B cell (primary cell): Measurements from ENCODE around the gene PARD3B. TPM values are rescaled to one million over a fixed set of nuclear protein-coding genes. Genes with fewer than 3 reads are reported as not detected.

ENCODE experiments used
- ATAC-seq: fragments of 200-7000 bp; cut with Tn5 transposase; one replicate; pipeline ENCODE4 v1.10.0; 2021; ENCODE audit warnings: low read depth, mild to moderate bottlenecking, moderate number of reproducible peaks, moderate library complexity
- CTCF ChIA-PET: fragments of 350-600 bp; sonication (Branson Sonifier 250); formaldehyde crosslinking; loops from one replicate; lab custom pipeline; 2021; ENCODE audit warnings: antibody characterized with exemption, inconsistent platforms; lab: Charles Lee
- POLR2A ChIA-PET: fragments of 350-600 bp; sonication (Branson Sonifier 250); formaldehyde crosslinking; loops from one replicate; lab custom pipeline; 2021; ENCODE audit warnings: antibody characterized with exemption; lab: Charles Lee
- DNase-seq: peaks from one replicate; pipeline ENCODE4 v3.0.0; 2013
- H2AFZ ChIP-seq: 2 replicates; pipeline ENCODE4 v1.6.1; 2012; ENCODE audit warnings: mild to moderate bottlenecking, low read depth, low read length; ENCODE audit not compliant: insufficient read depth, poor library complexity, severe bottlenecking
- H3K27ac ChIP-seq, 2 donors: 1 replicate in 1 of 2; 2 replicates in 1 of 2; pipeline ENCODE4 v1.5.1; 2012 to 2013; ENCODE audit warnings: low read length in 2 of 2, mild to moderate bottlenecking in 2 of 2, moderate library complexity in 1 of 2
- H3K27me3 ChIP-seq, 4 experiments: fragments of 200-600 bp in 1 of 4; sonication (generic) in 1 of 4; replicated peaks in 1 of 4; 1 replicate in 2 of 4; 2 replicates in 2 of 4; pipeline versions ENCODE4 v1.6.1 to v1.7.0; 2013 to 2016; ENCODE audit warnings: low read length in 3 of 4, mild to moderate bottlenecking in 2 of 4, mixed read lengths in 1 of 4, moderate library complexity in 1 of 4; ENCODE audit not compliant: insufficient read depth in 4 of 4, control insufficient read depth in 3 of 4; ENCODE audit errors: control extremely low read depth in 1 of 4
- H3K36me3 ChIP-seq, 2 experiments: replicated peaks in 1 of 2; 1 replicate in 1 of 2; 2 replicates in 1 of 2; pipeline versions ENCODE4 v1.6.1 to v1.7.1; 2013; ENCODE audit warnings: low read length in 1 of 2; ENCODE audit not compliant: insufficient read depth in 2 of 2, control insufficient read depth in 1 of 2; ENCODE audit errors: control extremely low read depth in 1 of 2, extremely low read depth in 1 of 2
- H3K4me1 ChIP-seq, 2 donors: fragments of 200-600 bp in 1 of 2; sonication (generic) in 1 of 2; 1 replicate in 1 of 2; 2 replicates in 1 of 2; pipeline versions ENCODE4 v1.5.1 to v1.6.1; 2013 to 2017; ENCODE audit warnings: low read length in 2 of 2; ENCODE audit not compliant: control insufficient read depth in 2 of 2, insufficient read depth in 2 of 2
- H3K4me2 ChIP-seq: replicated peaks from 2 replicates; pipeline ENCODE3; 2012; ENCODE audit warnings: mild to moderate bottlenecking, low read depth, low read length; ENCODE audit not compliant: poor library complexity, severe bottlenecking
- H3K4me3 ChIP-seq, 5 experiments: fragments of 200-600 bp in 1 of 5; sonication (generic) in 1 of 5; 1 replicate in 3 of 5; 2 replicates in 2 of 5; pipeline versions ENCODE4 v1.5.1 to v1.7.0; 2011 to 2016; ENCODE audit warnings: low read length in 4 of 5, mild to moderate bottlenecking in 4 of 5, low read depth in 2 of 5, control low read depth in 1 of 5, moderate library complexity in 1 of 5; ENCODE audit not compliant: insufficient read depth in 1 of 5; ENCODE audit errors: control extremely low read depth in 1 of 5, extremely low read depth in 1 of 5
- H3K79me2 ChIP-seq: fragments of 200-600 bp; sonication (generic); one replicate; pipeline ENCODE4 v1.6.0; 2016; ENCODE audit warnings: low read length; ENCODE audit not compliant: control insufficient read depth, insufficient read depth
- H3K9ac ChIP-seq: fragments of 200-600 bp; sonication (generic); 2 replicates; pipeline ENCODE4 v1.6.1; 2017; ENCODE audit warnings: mild to moderate bottlenecking, low read length, moderate library complexity
- H3K9me3 ChIP-seq, 3 donors: one replicate each; pipeline versions ENCODE4 v1.6.1 to v1.7.1; 2013; ENCODE audit warnings: low read length in 2 of 3; ENCODE audit not compliant: control insufficient read depth in 2 of 3, insufficient read depth in 1 of 3; ENCODE audit errors: control extremely low read depth in 1 of 3
- H4K20me1 ChIP-seq: 2 replicates; pipeline ENCODE4 v1.6.0; 2012; ENCODE audit warnings: mild to moderate bottlenecking, low read length; ENCODE audit not compliant: insufficient read depth, control insufficient read depth, poor library complexity, severe bottlenecking
- H3K27ac Mint-ChIP-seq: one replicate; pipeline ENCODE4 v1.8.0; 2021; ENCODE audit warnings: mixed read lengths
- H3K27me3 Mint-ChIP-seq: one replicate; pipeline ENCODE4 v1.8.0; 2021; ENCODE audit warnings: mixed read lengths
- H3K4me1 Mint-ChIP-seq: one replicate; pipeline ENCODE4 v1.8.0; 2021; ENCODE audit warnings: mixed read lengths
- H3K4me3 Mint-ChIP-seq: one replicate; pipeline ENCODE4 v1.8.0; 2021; ENCODE audit warnings: mixed read lengths
- H3K9me3 Mint-ChIP-seq: one replicate; pipeline ENCODE4 v1.8.0; 2022; ENCODE audit warnings: mixed read lengths; ENCODE audit not compliant: insufficient read depth
- EZH2 ChIP-seq: IDR thresholded peaks from 2 replicates; pipeline ENCODE4 v1.6.1; 2012; ENCODE audit warnings: borderline replicate concordance, low read depth, mild to moderate bottlenecking, moderate library complexity, low read length; ENCODE audit not compliant: insufficient read depth, poor library complexity, severe bottlenecking
- WGBS: methylation state at CpG from one replicate; pipeline ENCODE4 v1.1.5; 2013; ENCODE audit warnings: missing lambda C conversion rate; ENCODE audit not compliant: insufficient coverage; 5-methylcytosine and 5-hydroxymethylcytosine counted together
- intact Hi-C: fragments of 100-400 bp; cut with micrococcal nuclease; formaldehyde crosslinking; loops from one replicate; pipeline ENCODE4 v1.10.0; 2022
- polyA plus RNA-seq: library from polyadenylated mRNA; depleted of rRNA; stranded (reverse); fragments of >200 nt; gene quantifications from 2 replicates; pipeline ENCODE4 v1.2.3, GENCODE V29; 2012
- total RNA-seq, 2 donors: library from RNA; stranded (reverse); fragments of 120-200 nt in 1 of 2; gene quantifications; 1 replicate in 1 of 2; 2 replicates in 1 of 2; pipeline versions ENCODE4 v1.2.3 to v1.2.4, GENCODE V29; 2013 to 2022
- TF ChIP-seq, protein P1 (sequence below): fragments of 200-600 bp; IDR thresholded peaks from one replicate; pipeline ENCODE4 v1.8.0; 2022; ENCODE audit warnings: antibody characterized with exemption, mild to moderate bottlenecking

Gene PARD3B
- total and polyA plus RNA-seq, 2 donors (not counting 1 experiment from before 2014, with no cell fraction given): not detected

GRCh38 chr2:204578928-204579598 is 33.8 kb downstream of the PARD3B start:
- Histone ChIP-seq H3K9me3 (peaks cover 0 to 2% (median 0%) of the 10 kb centered on the region in 3 donors), H3K4me1 (no peaks in the 10 kb centered on the region), H3K79me2 (no peaks in the 10 kb centered on the region), H4K20me1 (no peaks in the 10 kb centered on the region), H3K27ac (no peak overlapping the region), H3K27me3 (no peaks in the 10 kb centered on the region), H3K9ac (no peak overlapping the region), H2AFZ (no peak overlapping the region), H3K4me2 (no peak overlapping the region), H3K36me3 (no peaks in the 10 kb centered on the region), H3K4me3 (no peak overlapping the region)
- H3K27me3 Mint-ChIP-seq: no peaks in the 10 kb centered on the region
- peaks cover 5% of the 10 kb centered on the region for H3K9me3 Mint-ChIP-seq
- DNase-seq (no peak), ATAC-seq (no peak)
- H3K4me1 Mint-ChIP-seq: no peaks in the 10 kb centered on the region
- no peak overlapping the region for H3K27ac Mint-ChIP-seq
- 91% methylated on average over 6 of the region's 11 CpGs for WGBS
- ChIA-PET POLR2A (no interaction called here), CTCF (no interaction called here)
- TF ChIP-seq EZH2: no peak
- TF ChIP-seq, protein P1, sequence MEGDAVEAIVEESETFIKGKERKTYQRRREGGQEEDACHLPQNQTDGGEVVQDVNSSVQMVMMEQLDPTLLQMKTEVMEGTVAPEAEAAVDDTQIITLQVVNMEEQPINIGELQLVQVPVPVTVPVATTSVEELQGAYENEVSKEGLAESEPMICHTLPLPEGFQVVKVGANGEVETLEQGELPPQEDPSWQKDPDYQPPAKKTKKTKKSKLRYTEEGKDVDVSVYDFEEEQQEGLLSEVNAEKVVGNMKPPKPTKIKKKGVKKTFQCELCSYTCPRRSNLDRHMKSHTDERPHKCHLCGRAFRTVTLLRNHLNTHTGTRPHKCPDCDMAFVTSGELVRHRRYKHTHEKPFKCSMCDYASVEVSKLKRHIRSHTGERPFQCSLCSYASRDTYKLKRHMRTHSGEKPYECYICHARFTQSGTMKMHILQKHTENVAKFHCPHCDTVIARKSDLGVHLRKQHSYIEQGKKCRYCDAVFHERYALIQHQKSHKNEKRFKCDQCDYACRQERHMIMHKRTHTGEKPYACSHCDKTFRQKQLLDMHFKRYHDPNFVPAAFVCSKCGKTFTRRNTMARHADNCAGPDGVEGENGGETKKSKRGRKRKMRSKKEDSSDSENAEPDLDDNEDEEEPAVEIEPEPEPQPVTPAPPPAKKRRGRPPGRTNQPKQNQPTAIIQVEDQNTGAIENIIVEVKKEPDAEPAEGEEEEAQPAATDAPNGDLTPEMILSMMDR: no peak
- H3K4me3 Mint-ChIP-seq: no peak overlapping the region
- intact Hi-C loops: no loop called here

- no peak overlapping the region for H3K4me3 Mint-ChIP-seq
- no peaks in the 10 kb centered on the region for H3K4me1 ChIP-seq
- no peak overlapping the region for H3K4me3 ChIP-seq
- intact Hi-C loops: no loop called here
- H3K79me2 ChIP-seq: no peaks in the 10 kb centered on the region
- H2AFZ ChIP-seq: no peak overlapping the region
- H3K4me2 ChIP-seq: no peak overlapping the region
- TF ChIP-seq EZH2: no peak
- TF ChIP-seq, protein P1: no peak
- H3K36me3 ChIP-seq: no peaks in the 10 kb centered on the region
- H3K9ac ChIP-seq: no peak overlapping the region
- 75% methylated on average over 3 of the region's 4 CpGs for WGBS
- no peaks in the 10 kb centered on the region for H3K27me3 Mint-ChIP-seq
- DNase-seq (no peak), ATAC-seq (no peak)
- H3K27me3 ChIP-seq: no peaks in the 10 kb centered on the region
- H3K27ac Mint-ChIP-seq: no peak overlapping the region
- no peaks in the 10 kb centered on the region for H4K20me1 ChIP-seq
- ChIA-PET CTCF (no interaction called here), POLR2A (no interaction called here)
- peaks cover 5% of the 10 kb centered on the region for H3K9me3 Mint-ChIP-seq
- H3K9me3 ChIP-seq: no peaks in the 10 kb centered on the region
- H3K4me1 Mint-ChIP-seq: no peaks in the 10 kb centered on the region
- H3K27ac ChIP-seq: no peak overlapping the region
These were observed 36.7 kb downstream of the PARD3B start for GRCh38 chr2:204581946-204582345.
